Ishikawa (cell line): Measurements from ENCODE around the gene ACE2.

Source experiments
- CREB1 ChIP-seq: IDR thresholded peaks from 2 replicates; pipeline ENCODE4 v1.6.1; 2012; ENCODE audit warnings: low read depth
- REST ChIP-seq: IDR thresholded peaks from 2 replicates; pipeline ENCODE4 v1.6.1; 2012; ENCODE audit warnings: low read depth, mild to moderate bottlenecking

GRCh38 chrX:15600745-15601144 is at the start of gene ACE2:
- TF ChIP-seq REST (no peak), CREB1 (no peak)
